Measurements from ENCODE around the gene CT47C1.

DNA sequence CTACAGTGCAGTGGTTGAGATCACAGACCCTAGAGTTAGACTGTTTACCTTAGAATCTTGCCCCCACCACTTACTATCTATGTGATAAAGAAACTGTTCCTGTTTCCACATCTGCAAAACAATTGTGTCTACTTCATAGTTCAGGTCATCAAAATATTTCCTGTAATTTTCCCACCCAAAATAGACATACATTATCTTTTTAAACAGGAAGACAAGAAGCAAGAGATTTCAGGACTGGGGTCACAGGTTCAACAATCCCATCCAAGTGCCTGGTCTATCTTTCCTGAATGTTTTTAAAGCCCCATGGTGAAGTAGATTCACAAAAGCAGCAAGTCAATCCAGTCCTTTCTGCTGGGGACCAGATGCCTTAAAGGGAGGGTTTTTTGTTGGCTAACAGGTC, 41.8 kb upstream of the CT47C1 start:
- TF ChIP-seq, protein P1, sequence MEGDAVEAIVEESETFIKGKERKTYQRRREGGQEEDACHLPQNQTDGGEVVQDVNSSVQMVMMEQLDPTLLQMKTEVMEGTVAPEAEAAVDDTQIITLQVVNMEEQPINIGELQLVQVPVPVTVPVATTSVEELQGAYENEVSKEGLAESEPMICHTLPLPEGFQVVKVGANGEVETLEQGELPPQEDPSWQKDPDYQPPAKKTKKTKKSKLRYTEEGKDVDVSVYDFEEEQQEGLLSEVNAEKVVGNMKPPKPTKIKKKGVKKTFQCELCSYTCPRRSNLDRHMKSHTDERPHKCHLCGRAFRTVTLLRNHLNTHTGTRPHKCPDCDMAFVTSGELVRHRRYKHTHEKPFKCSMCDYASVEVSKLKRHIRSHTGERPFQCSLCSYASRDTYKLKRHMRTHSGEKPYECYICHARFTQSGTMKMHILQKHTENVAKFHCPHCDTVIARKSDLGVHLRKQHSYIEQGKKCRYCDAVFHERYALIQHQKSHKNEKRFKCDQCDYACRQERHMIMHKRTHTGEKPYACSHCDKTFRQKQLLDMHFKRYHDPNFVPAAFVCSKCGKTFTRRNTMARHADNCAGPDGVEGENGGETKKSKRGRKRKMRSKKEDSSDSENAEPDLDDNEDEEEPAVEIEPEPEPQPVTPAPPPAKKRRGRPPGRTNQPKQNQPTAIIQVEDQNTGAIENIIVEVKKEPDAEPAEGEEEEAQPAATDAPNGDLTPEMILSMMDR (IDR thresholded peaks at IDR 0.05): no peak
- no peak for TF ChIP-seq EZH2 (IDR thresholded peaks at IDR 0.05; ENCODE audit: borderline replicate concordance, insufficient read depth, low read depth, low read length, poor library complexity, severe bottlenecking)

Data from B cell (primary cell).